Brain microvascular endothelial cell (primary cell): ENCODE results near the gene SLC2A9.

Experiments
- DNase-seq: peaks from one replicate; pipeline ENCODE4 v3.0.0-alpha.2; 2020
- H3K27ac ChIP-seq: fragments of 250-450 bp; sonication (Bioruptor Pico); 2 replicates; pipeline ENCODE4 v1.5.1; 2020; ENCODE audit warnings: mild to moderate bottlenecking, moderate library complexity
- H3K27me3 ChIP-seq: fragments of 250-450 bp; sonication (Bioruptor Pico); replicated peaks from 2 replicates; pipeline ENCODE4 v1.5.1; 2020; ENCODE audit warnings: mild to moderate bottlenecking
- H3K36me3 ChIP-seq: fragments of 250-450 bp; sonication (Bioruptor Pico); replicated peaks from 2 replicates; pipeline ENCODE4 v1.5.1; 2020; ENCODE audit warnings: mild to moderate bottlenecking
- H3K4me3 ChIP-seq: 2 replicates; pipeline ENCODE4 v1.5.1; 2011; ENCODE audit warnings: low read depth, mild to moderate bottlenecking, control low read depth, low read length, moderate library complexity
- in situ Hi-C: cut with HindIII; loops from 2 replicates; pipeline ENCODE4 v1.10.0; 2017; ENCODE audit warnings: low sequenced_read_pairs, low pct_ligation_motif_present
- TF ChIP-seq, protein P1 (sequence below): IDR thresholded peaks from 2 replicates; pipeline ENCODE4 v1.5.1; 2011; ENCODE audit warnings: low read depth, mild to moderate bottlenecking, moderate library complexity, low read length, control low read depth, inconsistent platforms; ENCODE audit errors: missing control alignments

Gene SLC2A9

DNA sequence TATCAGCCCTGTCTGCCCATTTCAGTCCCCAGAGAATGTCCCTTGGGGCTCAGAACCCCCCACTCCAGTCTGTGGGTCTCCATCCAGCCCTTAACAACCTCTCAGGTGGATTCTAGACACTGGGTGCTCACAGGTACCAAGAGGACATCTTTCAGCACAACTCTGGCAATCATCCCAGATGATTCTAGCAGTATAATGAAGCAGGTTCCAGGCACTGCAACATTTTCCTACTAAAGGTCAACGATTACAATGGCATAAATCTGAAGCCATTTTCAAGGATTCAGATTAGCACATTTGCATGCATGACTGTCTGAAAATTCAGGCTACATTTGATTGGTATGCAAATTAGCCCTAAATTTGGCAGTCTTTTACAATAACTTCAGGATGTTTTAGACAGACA is 10.0 kb downstream of the SLC2A9 start:
- no peak for DNase-seq
- Histone ChIP-seq H3K27me3 (no peaks in the 10 kb centered on the region), H3K27ac (no peak overlapping the region), H3K36me3 (no peaks in the 10 kb centered on the region), H3K4me3 (no peak overlapping the region)
- TF ChIP-seq, protein P1, sequence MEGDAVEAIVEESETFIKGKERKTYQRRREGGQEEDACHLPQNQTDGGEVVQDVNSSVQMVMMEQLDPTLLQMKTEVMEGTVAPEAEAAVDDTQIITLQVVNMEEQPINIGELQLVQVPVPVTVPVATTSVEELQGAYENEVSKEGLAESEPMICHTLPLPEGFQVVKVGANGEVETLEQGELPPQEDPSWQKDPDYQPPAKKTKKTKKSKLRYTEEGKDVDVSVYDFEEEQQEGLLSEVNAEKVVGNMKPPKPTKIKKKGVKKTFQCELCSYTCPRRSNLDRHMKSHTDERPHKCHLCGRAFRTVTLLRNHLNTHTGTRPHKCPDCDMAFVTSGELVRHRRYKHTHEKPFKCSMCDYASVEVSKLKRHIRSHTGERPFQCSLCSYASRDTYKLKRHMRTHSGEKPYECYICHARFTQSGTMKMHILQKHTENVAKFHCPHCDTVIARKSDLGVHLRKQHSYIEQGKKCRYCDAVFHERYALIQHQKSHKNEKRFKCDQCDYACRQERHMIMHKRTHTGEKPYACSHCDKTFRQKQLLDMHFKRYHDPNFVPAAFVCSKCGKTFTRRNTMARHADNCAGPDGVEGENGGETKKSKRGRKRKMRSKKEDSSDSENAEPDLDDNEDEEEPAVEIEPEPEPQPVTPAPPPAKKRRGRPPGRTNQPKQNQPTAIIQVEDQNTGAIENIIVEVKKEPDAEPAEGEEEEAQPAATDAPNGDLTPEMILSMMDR = no peak
- in situ Hi-C loops = no loop called here

GRCh38 chr4:10009861-10010500 is 11.3 kb downstream of the SLC2A9 start:
- DNase-seq = no peak
- Histone ChIP-seq H3K4me3 (no peak overlapping the region), H3K27me3 (no peaks in the 10 kb centered on the region), H3K27ac (no peak overlapping the region), H3K36me3 (no peaks in the 10 kb centered on the region)
- in situ Hi-C loops = no loop called here
- TF ChIP-seq, protein P1 = no peak

DNA sequence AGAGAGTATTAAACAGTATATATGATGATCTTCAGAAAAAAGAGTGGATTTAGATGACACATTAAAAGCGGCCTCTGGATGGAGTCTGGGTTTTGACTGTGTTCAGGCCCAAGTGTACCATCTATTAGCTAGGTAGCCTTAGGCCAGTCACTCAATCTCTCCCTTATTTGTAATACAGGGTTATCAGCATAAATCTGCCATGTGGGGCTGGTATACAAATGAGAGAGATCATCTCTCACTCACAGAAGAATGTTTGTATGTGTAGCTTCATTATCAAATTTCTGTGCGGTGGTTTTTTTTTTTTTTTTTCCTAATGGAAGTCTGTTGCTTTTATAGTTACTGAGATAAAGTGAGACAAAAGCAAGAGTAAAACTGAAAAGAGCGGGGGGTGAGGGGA is 12.7 kb downstream of the SLC2A9 start:
- no peak for DNase-seq
- H3K27ac ChIP-seq = no peak overlapping the region
- H3K27me3 ChIP-seq = no peaks in the 10 kb centered on the region
- H3K36me3 ChIP-seq = no peaks in the 10 kb centered on the region
- TF ChIP-seq, protein P1 = no peak
- no peak overlapping the region for H3K4me3 ChIP-seq
- in situ Hi-C loops = no loop called here

GRCh38 chr4:10007793-10008608 is 13.3 kb downstream of the SLC2A9 start:
- no peak overlapping the region for H3K4me3 ChIP-seq
- DNase-seq = no peak
- no peaks in the 10 kb centered on the region for H3K27me3 ChIP-seq
- TF ChIP-seq, protein P1 = no peak
- H3K27ac ChIP-seq = no peak overlapping the region
- in situ Hi-C loops = no loop called here
- H3K36me3 ChIP-seq = no peaks in the 10 kb centered on the region

GRCh38 chr4:10007436-10007740 is 13.9 kb downstream of the SLC2A9 start:
- DNase-seq = no peak
- in situ Hi-C loops = no loop called here
- TF ChIP-seq, protein P1 = no peak
- Histone ChIP-seq H3K4me3 (no peak overlapping the region), H3K27me3 (no peaks in the 10 kb centered on the region), H3K36me3 (no peaks in the 10 kb centered on the region), H3K27ac (no peak overlapping the region)
